HG03378 (cell line): ENCODE data around the gene MINPP1.

ENCODE experiments used
- ATAC-seq: cut with Tn5 transposase; IDR thresholded peaks from one replicate; pipeline ENCODE4 v1.9.1; 2021; ENCODE audit warnings: mild to moderate bottlenecking, moderate library complexity; ENCODE audit not compliant: unreplicated experiment

Gene MINPP1

GRCh38 chr10:87518937-87519336 lies 14.2 kb downstream of the MINPP1 start:
- ATAC-seq = no peak

DNA sequence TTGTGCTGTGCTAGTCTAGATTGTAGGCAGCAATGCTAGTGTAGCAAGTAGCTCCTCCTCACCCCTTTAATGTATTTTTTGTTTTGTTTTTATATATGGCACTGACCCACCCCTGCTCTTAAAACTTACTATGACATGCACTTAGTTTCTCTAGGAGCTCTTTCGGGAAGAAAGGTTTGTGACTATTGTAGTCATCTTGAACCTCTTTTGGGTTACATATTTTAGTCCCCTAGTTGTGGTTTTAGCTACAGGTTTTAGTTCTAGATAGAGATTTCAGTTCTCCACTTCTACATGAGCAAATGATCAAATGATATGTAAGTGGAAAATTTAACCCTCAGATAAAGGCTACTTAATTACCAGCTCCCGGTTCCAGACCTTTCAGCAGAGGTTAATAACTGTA lies 14.9 kb downstream of the MINPP1 start:
- ATAC-seq = no peak

DNA sequence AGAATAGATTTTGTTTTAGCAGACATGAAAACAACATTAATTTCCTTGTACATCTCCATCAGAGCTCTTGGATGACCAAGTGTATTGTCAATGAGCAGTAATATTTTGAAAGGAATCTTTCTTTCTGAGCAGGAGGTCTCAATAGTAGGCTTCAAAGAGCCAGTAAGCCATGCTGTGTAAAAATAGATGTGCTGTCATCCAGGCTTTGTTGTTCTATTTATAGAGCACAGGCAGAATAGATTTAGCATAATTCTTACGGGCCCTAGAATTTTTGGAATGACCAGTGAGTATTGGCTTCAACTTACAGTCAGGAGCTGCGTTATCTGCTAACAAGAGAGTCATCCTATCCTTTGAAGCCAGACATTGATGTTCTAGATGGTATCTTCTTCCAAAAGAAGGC lies 19.0 kb downstream of the MINPP1 start:
- no peak for ATAC-seq

DNA sequence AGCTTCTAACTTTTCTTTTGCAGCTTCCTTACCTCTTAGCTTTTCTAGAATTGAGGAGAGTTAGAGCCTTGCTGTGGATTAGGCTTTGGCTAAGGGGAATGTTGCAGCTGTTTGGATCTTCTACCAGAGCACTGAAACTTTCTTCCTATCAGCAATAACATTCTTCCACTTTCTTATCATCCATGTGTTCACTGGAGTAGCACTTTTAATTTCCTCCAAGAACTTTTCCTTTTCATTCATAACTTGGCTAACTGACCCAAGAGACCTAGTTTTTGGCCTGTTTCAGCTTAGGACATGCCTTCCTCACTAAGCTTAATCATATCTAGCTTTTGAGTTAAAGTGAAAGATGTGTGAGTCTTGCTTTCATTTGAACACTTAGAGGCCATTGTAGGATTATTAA lies 19.6 kb downstream of the MINPP1 start:
- ATAC-seq = no peak

- ATAC-seq = no peak
Measured at GRCh38 chr10:87531908-87532622, 27.4 kb downstream of the MINPP1 start.

DNA sequence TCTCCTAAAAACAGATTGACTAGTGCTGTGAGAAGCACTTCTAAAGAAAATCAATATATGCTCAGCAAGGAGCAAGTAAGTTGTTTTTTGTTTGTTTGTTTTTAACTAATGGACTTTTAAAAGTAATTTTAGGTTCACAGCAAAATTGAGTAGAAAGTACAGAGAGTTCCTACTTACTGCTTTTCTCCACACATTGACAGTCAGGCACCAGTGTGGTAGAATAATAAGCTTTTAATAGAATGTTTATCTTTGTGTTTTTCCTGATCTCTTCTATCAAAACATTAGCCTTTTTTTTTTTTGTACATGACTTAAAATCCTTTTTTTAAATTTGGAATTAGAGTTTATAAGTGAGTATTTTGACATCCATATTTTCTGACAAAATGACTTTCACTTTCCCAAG lies 28.0 kb downstream of the MINPP1 start:
- no peak for ATAC-seq

- ATAC-seq = no peak
Measured at GRCh38 chr10:87534173-87534858, 29.6 kb downstream of the MINPP1 start.

DNA sequence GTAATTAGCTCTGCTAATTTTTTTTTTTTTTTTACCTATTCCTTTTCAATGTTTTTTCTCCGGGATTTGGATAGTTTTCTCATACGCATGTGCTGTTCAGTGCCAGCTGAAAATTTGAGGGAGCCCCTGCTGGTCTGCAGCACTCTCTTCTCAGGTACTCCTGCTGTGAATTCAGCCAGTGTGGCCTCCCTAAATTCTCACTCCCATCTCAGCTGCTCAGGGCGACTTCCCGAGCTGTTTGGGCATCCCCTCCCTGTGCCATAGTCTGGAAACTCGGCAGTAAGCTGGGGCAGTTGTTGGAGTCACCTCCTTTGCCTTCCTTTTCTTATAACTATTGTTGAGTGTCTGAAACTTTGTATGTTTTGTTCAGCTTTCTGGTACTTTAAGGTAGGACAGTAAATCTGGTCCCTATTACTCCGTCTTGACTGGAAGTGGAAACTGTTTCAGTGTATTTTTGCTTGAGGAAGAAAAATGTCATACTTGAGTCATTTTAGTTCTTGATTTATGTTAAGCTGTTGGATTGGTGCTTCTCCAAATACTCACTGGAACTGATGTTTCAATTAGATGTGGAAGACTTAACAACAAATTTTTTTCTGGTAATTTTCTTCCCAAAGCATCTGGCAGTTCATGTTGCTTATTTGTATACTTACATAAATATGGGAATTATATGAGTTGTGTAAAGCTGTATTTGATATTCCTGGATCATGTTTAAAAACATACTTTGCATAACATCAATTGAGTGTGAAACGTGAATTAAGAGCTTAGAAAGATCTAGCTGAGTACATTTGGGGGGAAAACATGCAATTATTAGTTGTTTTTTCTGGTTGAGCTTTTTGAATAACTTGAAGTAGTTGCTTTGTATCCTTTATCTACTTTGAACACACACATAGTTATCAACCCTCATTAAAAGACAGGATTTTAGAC lies 33.7 kb downstream of the MINPP1 start:
- no peak for ATAC-seq

- no peak for ATAC-seq
Measured at GRCh38 chr10:87541114-87541513, 36.4 kb downstream of the MINPP1 start.

GRCh38 chr10:87544721-87545120 lies 40.0 kb downstream of the MINPP1 start:
- no peak for ATAC-seq

GRCh38 chr10:87545783-87546182 lies 41.1 kb downstream of the MINPP1 start:
- no peak for ATAC-seq

DNA sequence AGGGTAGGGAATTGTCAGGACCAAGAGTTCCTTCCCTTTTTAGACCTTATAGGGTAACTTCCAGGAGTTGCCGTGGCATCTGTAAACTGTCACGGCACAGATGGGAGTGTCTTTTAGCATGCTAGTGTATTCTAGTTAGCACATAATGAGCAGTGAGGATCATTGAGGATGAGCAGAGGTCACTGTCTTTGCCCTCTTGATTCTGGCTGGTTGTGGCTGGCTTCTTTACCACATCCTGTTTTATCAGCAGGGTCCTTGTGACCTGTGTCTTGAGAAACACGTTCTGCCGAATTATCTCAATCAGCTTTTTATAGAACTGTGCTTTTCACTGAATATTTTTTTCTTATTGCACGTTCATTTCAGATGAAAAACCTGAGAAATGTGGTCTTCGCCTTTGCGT lies 41.5 kb downstream of the MINPP1 start:
- ATAC-seq = peak; percentile 74

DNA sequence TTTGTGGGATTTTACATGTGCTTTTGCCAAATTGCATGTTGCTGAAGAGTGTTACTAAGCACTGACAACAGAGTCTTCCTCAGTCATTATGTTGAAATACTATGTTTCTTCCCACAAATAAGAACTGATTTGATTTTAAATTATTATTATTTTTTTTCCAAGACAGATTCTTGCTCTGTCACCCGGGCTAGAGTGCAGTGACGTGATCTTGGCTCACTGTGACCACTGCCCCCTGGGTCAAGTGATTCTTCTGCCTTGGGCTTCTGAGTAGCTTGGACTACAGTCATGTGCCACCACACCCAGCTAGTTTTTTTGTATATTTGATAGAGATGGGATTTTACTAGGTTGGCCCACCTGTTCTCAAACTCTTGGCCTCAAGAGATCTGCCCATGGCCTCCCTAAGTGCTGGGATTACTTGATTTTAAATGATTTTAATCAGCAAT lies 42.3 kb downstream of the MINPP1 start:
- no peak for ATAC-seq

GRCh38 chr10:87547734-87548311 lies 43.1 kb downstream of the MINPP1 start:
- no peak for ATAC-seq

- ATAC-seq = no peak
Measured at GRCh38 chr10:87550741-87551140, 46.0 kb downstream of the MINPP1 start.

GRCh38 chr10:87551326-87551725 lies 46.6 kb downstream of the MINPP1 start:
- ATAC-seq = no peak

DNA sequence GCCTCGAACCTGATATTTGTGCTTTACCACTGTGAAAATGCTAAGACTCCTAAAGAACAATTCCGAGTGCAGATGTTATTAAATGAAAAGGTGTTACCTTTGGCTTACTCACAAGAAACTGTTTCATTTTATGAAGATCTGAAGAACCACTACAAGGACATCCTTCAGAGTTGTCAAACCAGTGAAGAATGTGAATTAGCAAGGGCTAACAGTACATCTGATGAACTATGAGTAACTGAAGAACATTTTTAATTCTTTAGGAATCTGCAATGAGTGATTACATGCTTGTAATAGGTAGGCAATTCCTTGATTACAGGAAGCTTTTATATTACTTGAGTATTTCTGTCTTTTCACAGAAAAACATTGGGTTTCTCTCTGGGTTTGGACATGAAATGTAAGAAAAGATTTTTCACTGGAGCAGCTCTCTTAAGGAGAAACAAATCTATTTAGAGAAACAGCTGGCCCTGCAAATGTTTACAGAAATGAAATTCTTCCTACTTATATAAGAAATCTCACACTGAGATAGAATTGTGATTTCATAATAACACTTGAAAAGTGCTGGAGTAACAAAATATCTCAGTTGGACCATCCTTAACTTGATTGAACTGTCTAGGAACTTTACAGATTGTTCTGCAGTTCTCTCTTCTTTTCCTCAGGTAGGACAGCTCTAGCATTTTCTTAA lies 47.7 kb downstream of the MINPP1 start:
- no peak for ATAC-seq

DNA sequence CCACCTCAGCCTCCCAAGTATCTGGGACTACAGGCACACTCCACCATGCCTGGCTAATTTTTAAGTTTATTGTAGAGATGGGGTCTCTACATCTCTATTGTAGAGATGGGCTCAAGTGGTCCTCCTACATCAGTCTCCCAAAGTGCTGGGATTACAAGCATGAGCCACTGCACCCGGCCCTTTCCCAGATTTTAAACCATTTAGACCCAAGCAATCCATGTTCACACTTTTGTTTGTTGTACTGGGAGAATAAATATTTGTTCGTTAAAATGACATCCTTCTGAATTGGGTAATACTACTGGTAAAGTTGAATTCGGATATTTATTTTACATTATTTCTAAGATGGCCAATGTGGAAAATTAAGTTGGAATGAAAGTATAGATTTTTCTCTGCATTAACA lies 52.7 kb downstream of the MINPP1 start:
- ATAC-seq = no peak

DNA sequence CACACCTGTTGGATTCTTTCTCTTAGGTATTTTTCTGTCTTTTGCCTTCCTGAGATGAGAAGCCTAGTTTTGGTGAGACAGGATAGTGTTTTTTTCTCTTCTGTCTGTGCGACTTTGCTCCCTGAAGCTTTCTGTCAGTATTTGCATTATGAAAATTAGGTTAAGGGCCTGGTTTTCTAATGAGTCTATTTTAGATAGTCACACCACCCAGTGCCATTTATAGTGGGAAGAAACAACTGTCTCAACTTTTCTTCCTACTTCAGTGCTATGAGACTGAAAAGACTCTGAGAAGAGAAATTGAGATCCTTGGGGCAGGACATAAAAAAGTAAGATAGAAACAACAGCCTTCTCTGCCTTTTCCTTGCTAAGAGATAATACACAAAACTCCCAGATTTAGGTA lies 53.6 kb downstream of the MINPP1 start:
- ATAC-seq = no peak

- no peak for ATAC-seq
Measured at GRCh38 chr10:87559392-87559791, 54.7 kb downstream of the MINPP1 start.
